SU-DHL-6 (cell line): ENCODE data around the gene IQGAP3.

ENCODE experiments used
- CTCF ChIP-seq: fragments of 200-600 bp; sonication (generic); IDR thresholded peaks from one replicate; pipeline ENCODE4 v1.5.1; 2017; ENCODE audit warnings: antibody characterized with exemption, mild to moderate bottlenecking, low read length, moderate library complexity; ENCODE audit not compliant: insufficient read depth, poor library complexity, severe bottlenecking
- EZH2phosphoT487 ChIP-seq: fragments of 200-600 bp; sonication (generic), shearing (Covaris generic); conservative IDR thresholded peaks from 2 replicates; pipeline ENCODE4 v1.6.1; 2018; ENCODE audit warnings: mild to moderate bottlenecking, antibody characterized with exemption, low read length, moderate library complexity, mixed read lengths

DNA sequence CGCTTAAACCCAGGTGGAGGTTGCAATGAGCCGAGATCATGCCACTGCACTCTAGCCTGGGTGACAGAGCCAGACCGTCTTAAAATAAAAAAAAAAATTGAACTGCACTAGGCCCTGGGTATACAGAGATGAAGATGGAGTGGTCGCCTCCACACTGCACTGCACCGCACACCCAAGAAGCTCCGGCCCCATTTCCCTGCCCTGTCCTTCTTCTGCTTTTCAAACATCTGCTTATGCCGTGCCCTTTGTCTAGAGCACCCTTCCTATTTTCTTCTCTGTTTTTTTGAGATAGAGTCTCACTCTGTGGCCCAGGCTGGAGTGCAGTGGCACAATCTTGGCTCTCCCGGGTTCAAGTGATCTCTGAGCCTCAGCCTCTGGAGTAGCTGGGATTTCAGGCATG, 17.4 kb downstream of the IQGAP3 start:
- TF ChIP-seq CTCF: no peak
- TF ChIP-seq EZH2phosphoT487: no peak
